ENCODE data around the gene AHDC1. TPM values are rescaled to one million over a fixed set of nuclear protein-coding genes. Genes with fewer than 3 reads are reported as not detected.

AHDC1 gene
- total RNA-seq, 1 donor from 2014 or later, result 18.0 TPM

- no peak for DNase-seq (ENCODE audit: low read depth)
- TF ChIP-seq CTCF (IDR thresholded peaks at IDR 0.05; ENCODE audit: insufficient read depth, low read length, poor library complexity, severe bottlenecking), result peak; percentile 14
- H3K36me3 ChIP-seq (ENCODE audit: control insufficient read depth, insufficient read depth, low read length), result no peaks in the 10 kb centered on the region
- no peak overlapping the region for H3K4me3 ChIP-seq (ENCODE audit: low read depth, low read length)
- no peaks in the 10 kb centered on the region for H3K27me3 ChIP-seq (ENCODE audit: control insufficient read depth, insufficient read depth, low read length)
Observed at GRCh38 chr1:27547220-27548116, 56.5 kb downstream of the AHDC1 start.

GRCh38 chr1:27545876-27546275 is 58.1 kb downstream of the AHDC1 start:
- TF ChIP-seq CTCF (IDR thresholded peaks at IDR 0.05; ENCODE audit: insufficient read depth, low read length, poor library complexity, severe bottlenecking), result no peak
- Histone ChIP-seq H3K4me3 (ENCODE audit: low read depth, low read length) (no peak overlapping the region), H3K27me3 (ENCODE audit: control insufficient read depth, insufficient read depth, low read length) (no peaks in the 10 kb centered on the region), H3K36me3 (ENCODE audit: control insufficient read depth, insufficient read depth, low read length) (no peaks in the 10 kb centered on the region)
- no peak for DNase-seq (ENCODE audit: low read depth)

DNA sequence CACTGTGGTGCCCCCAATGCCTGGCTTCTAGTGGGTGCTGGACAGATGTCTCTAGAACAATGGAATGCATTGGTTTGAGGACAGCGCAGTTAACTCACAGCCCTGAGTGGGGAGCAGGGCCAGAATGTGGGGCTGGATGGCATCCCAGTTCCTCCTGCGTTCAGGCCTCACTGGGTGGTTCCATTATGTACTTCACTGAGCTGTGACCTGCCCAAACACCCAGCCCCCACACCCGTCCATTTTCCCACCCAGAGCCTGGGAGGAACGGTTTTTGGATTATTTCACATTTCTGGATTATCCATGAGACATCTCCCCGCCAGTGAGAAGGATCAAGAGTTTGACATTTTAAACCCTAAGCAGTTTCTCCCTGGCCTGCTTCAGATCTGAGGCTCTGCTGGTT is 58.7 kb downstream of the AHDC1 start:
- no peaks in the 10 kb centered on the region for H3K27me3 ChIP-seq (ENCODE audit: control insufficient read depth, insufficient read depth, low read length)
- H3K36me3 ChIP-seq (ENCODE audit: control insufficient read depth, insufficient read depth, low read length), result no peaks in the 10 kb centered on the region
- no peak for DNase-seq (ENCODE audit: low read depth)
- TF ChIP-seq CTCF (IDR thresholded peaks at IDR 0.05; ENCODE audit: insufficient read depth, low read length, poor library complexity, severe bottlenecking), result no peak
- H3K4me3 ChIP-seq (ENCODE audit: low read depth, low read length), result no peak overlapping the region

- TF ChIP-seq CTCF (IDR thresholded peaks at IDR 0.05; ENCODE audit: insufficient read depth, low read length, poor library complexity, severe bottlenecking), result no peak
Observed at GRCh38 chr1:27544834-27545233, 59.1 kb downstream of the AHDC1 start.

DNA sequence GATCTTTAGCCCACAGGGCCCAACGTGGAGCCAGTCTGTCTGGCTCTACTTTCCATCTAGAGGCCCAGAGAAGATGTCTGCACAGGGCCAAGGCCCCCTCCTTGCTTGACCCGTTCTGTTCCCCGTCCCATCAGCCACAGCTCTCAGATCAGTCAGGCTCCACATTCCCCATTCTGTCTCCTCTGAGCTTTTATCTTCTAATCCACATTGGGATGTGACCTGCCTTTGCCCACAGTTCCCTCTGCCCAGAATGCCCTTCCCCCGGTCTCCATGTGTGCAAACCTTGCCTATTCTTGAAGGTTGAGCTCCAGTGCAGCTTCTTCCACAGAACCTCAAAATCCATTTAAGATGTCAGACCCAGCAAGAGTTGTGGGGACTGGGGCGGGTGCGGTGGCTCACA is 60.7 kb downstream of the AHDC1 start:
- no peak overlapping the region for H3K4me3 ChIP-seq (ENCODE audit: low read depth, low read length)
- DNase-seq (ENCODE audit: low read depth), result no peak

More at GRCh38 chr1:27544834-27545233, 59.1 kb downstream of the AHDC1 start:
- no peak for DNase-seq (ENCODE audit: low read depth)
- Histone ChIP-seq H3K4me3 (ENCODE audit: low read depth, low read length) (no peak overlapping the region), H3K27me3 (ENCODE audit: control insufficient read depth, insufficient read depth, low read length) (no peaks in the 10 kb centered on the region), H3K36me3 (ENCODE audit: control insufficient read depth, insufficient read depth, low read length) (no peaks in the 10 kb centered on the region)

More for the DNA sequence above, 60.7 kb downstream of the AHDC1 start:
- TF ChIP-seq CTCF (IDR thresholded peaks at IDR 0.05; ENCODE audit: insufficient read depth, low read length, poor library complexity, severe bottlenecking), result no peak
- Histone ChIP-seq H3K27me3 (ENCODE audit: control insufficient read depth, insufficient read depth, low read length) (no peaks in the 10 kb centered on the region), H3K36me3 (ENCODE audit: control insufficient read depth, insufficient read depth, low read length) (no peaks in the 10 kb centered on the region)
